GM12892 (cell line): ENCODE results near the gene PDPK1.
"Not testable (repeated sequence)": the region's sequence is repeated elsewhere in the genome, so short reads cannot be mapped to it uniquely, and the experiment has no call there.

Experiments
- DNase-seq: peaks from one replicate; pipeline ENCODE4 v3.0.0; 2011; ENCODE audit not compliant: insufficient read length
- FAIRE-seq: peaks from 2 replicates; lab custom pipeline; 2011; peaks lifted over from hg19 to GRCh38; lab: Jason Lieb, UNC
- POLR2A ChIP-seq: IDR thresholded peaks from 2 replicates; pipeline ENCODE4 v1.6.1; 2011; ENCODE audit warnings: low read depth, low read length, control low read depth
- POLR2AphosphoS5 ChIP-seq: IDR thresholded peaks from 2 replicates; pipeline ENCODE4 v1.6.1; 2011; ENCODE audit warnings: low read depth, low read length, control low read depth
- TAF1 ChIP-seq: IDR thresholded peaks from 2 replicates; pipeline ENCODE4 v1.6.1; 2011; ENCODE audit warnings: low read depth, mild to moderate bottlenecking, control low read depth, low read length, borderline replicate concordance

The PDPK1 gene

GRCh38 chr16:2535625-2536013 is 2.2 kb upstream of the PDPK1 start:
- FAIRE-seq: no peak
- no peak for TF ChIP-seq POLR2A
- TF ChIP-seq TAF1: no peak
- no peak for TF ChIP-seq POLR2AphosphoS5
- DNase-seq: no peak

GRCh38 chr16:2539192-2539844 is 1.5 kb downstream of the PDPK1 start:
- peak; percentile 92 for FAIRE-seq
- DNase-seq: not testable (repeated sequence)

GRCh38 chr16:2539845-2540458 is 2.1 kb downstream of the PDPK1 start:
- not testable (repeated sequence) for FAIRE-seq, DNase-seq

- not testable (repeated sequence) for FAIRE-seq, DNase-seq
Observed at GRCh38 chr16:2540912-2541311, 3.1 kb downstream of the PDPK1 start.

GRCh38 chr16:2541409-2541808 is 3.6 kb downstream of the PDPK1 start:
- DNase-seq, FAIRE-seq: not testable (repeated sequence)

GRCh38 chr16:2543771-2544170 is 6.0 kb downstream of the PDPK1 start:
- not testable (repeated sequence) for DNase-seq, FAIRE-seq

- FAIRE-seq, DNase-seq: not testable (repeated sequence)
Observed at GRCh38 chr16:2550283-2550878, 12.6 kb downstream of the PDPK1 start.

GRCh38 chr16:2551420-2551889 is 13.6 kb downstream of the PDPK1 start:
- not testable (repeated sequence) for FAIRE-seq, DNase-seq

GRCh38 chr16:2554709-2555425 is 17.0 kb downstream of the PDPK1 start:
- not testable (repeated sequence) for DNase-seq, FAIRE-seq

- not testable (repeated sequence) for FAIRE-seq
Observed at GRCh38 chr16:2557150-2557549, 19.3 kb downstream of the PDPK1 start.

GRCh38 chr16:2560131-2560797 is 22.4 kb downstream of the PDPK1 start:
- DNase-seq: not testable (repeated sequence)
- FAIRE-seq: peak; percentile 53

More at GRCh38 chr16:2557150-2557549, 19.3 kb downstream of the PDPK1 start:
- DNase-seq: not testable (repeated sequence)

GRCh38 chr16:2560798-2561133 is 22.9 kb downstream of the PDPK1 start:
- FAIRE-seq: peak; percentile 76
- not testable (repeated sequence) for DNase-seq

- FAIRE-seq, DNase-seq: not testable (repeated sequence)
Observed at GRCh38 chr16:2567506-2567905, 29.7 kb downstream of the PDPK1 start.

GRCh38 chr16:2568573-2568972 is 30.8 kb downstream of the PDPK1 start:
- not testable (repeated sequence) for DNase-seq
- FAIRE-seq: peak; percentile 27

- FAIRE-seq: peak; percentile 21
Observed at GRCh38 chr16:2572704-2573103, 34.9 kb downstream of the PDPK1 start.

GRCh38 chr16:2575839-2576238 is 38.0 kb downstream of the PDPK1 start:
- DNase-seq, FAIRE-seq: not testable (repeated sequence)

More at GRCh38 chr16:2572704-2573103, 34.9 kb downstream of the PDPK1 start:
- not testable (repeated sequence) for DNase-seq

GRCh38 chr16:2577044-2577443 is 39.2 kb downstream of the PDPK1 start:
- FAIRE-seq: not testable (repeated sequence)

GRCh38 chr16:2578905-2579304 is 41.1 kb downstream of the PDPK1 start:
- not testable (repeated sequence) for FAIRE-seq, DNase-seq

More at GRCh38 chr16:2577044-2577443, 39.2 kb downstream of the PDPK1 start:
- not testable (repeated sequence) for DNase-seq

GRCh38 chr16:2580143-2580542 is 42.3 kb downstream of the PDPK1 start:
- not testable (repeated sequence) for FAIRE-seq, DNase-seq
